ENCODE data around the gene TMEM167A.
A peak's percentile ranks its signal among the peaks of the same experiment; 100 is the strongest.

Gene TMEM167A

DNA sequence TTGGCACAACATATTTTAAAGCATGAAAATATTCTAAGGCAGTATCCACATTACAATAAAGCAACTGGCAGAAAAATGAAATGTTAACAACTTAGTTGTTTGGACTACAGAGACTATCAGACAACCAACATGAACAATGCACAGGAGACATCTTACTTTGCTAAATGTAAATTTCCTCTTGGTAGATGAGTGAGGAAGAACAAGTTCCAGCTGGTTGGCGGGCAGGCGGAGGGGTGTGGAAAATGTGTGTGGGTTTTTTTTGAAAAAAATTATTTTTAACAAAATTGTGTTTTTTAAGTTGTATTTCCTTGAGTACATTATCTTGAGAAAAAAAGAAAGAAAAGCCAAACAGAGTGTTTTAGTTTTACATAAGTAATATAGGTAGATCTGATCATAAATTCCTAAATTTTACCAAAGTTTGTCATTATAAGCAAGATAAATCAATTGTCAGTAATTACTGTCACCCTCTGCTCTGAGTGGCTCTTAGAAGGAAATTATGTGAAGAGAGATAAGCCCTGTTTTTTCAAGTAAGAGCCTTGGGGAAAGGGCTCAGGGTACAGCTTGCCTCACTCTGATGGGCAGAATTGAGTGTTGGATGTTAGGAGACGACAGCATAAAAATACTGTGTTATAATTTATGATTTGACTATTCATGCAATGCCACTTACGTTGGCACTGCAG lies 42.5 kb downstream of the TMEM167A start:
- DNase-seq = peak; percentile 8

DNA sequence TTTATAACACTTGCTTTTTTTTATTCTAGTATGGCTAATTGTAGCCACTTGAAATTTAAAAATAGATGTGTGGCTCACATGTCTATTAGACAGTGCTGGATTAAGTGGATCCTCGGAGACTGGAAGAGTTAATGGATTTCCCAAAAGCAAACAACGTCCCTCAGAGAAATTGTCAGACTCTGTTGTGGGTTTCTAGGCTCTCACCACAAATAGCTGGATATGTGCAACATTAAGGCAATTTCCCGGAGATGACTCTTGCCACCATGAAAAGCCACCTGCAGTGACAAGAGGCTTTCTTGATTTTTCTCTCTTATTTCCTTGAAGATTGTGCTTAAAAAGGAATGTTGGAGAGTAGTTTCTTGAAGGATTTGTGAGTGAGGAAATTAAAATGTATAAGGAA lies 43.2 kb downstream of the TMEM167A start:
- no peak for DNase-seq

DNA sequence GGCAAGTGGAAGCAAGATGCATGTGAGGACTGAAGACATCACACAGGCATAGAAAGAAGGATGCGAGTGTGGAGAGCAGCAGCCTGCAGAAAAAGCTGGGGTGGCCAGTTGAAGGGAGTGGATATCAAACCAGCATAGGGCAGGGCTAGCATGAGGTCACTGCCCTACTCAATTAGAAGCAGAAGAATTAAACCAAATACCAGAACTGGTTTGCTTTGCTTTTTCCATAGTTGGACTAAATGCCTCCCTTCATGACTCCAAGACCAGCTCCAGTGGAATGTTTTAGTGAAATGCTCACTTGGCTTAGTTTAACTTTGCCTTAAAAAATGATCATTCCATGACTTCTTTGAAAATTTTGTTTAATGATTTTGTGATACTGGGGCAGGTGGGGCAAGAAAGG lies 45.8 kb downstream of the TMEM167A start:
- no peak for DNase-seq

DNA sequence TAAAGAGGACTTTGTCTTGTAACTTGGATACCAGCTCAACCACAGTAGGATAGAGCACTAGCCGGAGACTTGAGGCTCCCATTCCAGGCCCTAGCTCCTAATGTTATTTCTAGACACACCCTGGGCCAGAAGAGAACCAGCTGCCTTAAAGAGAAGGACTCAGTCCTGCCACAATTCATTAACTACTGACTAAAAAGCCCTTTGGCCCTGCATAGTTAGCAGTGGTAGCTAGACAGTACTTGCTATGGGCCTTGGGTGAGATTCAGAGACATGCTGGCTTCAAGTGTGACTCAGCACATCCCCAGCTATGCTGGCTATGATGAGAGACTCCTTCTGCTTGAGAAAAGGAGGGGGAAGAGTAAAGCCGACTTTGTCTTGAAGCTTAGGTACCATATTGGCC lies 47.3 kb downstream of the TMEM167A start:
- DNase-seq = no peak

DNA sequence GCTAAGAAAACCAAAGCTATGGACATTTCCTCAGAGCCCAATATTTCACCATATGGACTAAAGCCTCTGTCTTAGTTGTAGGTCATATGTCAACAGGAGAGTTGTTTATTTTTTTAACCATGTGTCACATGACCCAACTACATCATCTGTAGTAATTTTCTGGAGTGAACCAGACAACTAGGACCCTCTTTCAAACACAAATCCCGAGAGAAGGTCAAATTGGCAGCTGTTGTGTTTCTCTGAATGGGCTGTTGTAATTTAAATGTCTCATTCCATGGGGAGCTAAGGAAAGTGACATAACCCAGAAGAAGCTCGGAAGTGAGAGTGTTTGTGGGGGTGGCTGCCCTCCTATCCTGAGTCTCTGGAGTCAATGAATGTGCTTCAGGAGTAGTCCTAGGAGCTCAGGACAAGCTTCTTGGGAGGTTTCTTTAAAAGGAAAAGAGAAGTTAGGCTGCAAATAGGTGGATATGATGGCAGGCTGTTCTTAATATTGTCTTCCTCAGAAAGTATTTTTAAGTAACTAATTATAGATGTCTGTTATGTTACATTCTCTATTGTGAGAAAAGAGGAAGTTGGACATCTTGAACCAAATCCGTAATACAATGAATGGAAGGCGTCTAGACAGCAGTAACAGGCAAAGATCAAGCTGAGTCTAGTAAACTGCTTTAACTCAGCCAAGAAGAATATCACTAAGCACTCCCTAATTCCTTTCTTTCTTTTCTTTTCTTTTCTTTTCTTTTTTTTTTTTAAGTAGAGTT lies 50.1 kb downstream of the TMEM167A start:
- DNase-seq = no peak

DNA sequence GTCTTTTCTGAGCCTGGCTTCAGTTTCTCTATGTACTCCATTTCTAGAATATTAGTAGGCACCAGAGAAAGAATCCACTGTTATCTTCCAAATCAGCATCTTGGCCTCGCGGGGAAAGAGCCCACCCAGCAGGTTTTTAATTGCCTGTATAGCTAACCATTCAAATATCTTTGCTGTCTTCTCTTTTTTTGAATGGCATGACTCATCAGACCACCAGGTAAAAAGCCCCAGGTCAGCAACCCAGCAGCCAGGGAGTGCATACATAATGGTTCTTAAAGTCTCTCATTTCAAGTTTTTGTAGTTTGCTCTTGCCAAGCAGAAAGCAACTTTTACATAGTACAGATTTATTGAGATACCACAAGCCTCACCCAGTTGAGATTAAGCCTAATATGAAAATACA lies 50.7 kb downstream of the TMEM167A start:
- no peak for DNase-seq

DNA sequence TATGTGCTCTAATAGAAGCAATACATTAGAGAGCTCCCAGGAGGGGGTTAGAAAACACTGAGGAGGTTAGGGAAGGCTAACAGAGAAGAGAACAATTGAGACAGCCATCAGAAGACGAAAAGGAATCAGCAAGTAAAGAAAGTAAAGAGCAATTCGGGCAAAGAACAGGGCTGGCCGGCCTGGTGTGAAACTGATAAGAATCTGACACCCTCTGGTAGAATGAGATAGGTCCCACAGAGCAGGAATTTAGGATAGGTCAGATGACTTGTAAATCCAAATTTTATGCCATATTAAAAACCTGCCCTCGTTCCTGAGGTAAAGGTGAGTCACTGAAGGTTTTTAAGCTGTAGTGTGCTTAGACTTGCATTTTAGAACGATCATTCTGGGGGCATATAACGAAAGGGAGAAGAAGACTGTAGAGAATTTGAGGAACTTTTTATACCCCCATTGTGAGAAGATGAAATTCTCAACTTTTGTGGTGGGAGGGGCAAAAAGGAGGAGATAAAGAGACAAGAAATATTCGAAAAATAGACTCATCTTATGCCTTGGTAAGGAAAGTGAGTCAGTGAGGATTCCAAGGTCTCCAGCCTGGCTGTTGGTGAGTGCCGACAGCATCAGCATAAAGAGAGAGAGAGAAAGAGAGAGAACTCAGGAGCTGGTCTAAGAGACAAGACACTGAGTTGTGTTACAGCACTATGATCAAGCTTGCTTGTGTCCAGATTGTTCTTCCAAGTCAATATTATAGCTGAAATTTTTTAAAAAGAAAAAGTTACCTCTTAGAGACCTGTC lies 51.3 kb downstream of the TMEM167A start:
- no peak for DNase-seq

DNA sequence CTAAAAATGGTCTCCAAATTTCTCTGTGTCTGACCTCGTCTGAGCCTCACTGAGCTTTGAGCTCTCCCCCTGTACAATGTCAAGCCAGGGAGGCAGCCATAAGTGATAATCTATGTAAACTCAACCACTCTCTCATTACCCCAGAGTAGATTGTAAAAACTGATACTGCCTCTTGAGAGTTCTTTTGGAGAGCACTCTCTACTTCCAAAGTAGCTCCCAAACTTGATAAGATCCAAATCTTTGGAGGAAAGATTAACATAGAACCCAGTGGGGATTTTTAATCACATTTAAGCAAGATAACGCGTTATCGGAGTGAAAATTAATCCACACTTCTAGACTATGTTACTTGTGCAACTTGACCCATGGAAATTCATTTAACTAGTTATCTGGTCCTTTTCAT lies 54.9 kb downstream of the TMEM167A start:
- DNase-seq = no peak

DNA sequence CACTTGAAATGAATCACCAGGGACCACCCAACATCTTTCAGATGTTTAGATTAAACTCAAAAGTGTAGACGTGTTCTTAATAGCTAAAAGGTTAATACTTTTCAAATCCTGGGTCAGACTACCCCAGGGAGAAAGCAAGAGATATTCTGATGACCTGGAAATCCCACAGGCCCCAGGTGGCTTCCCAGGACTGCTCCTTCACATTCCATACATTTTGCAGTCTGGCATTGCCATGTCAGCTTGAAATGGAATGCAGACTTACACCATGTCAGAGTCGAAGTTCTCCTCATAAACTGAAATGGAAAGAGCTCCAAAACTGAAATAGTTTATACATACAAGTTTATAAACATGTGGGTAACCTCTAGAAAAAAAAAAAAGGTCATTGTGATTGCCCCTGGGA lies 61.5 kb downstream of the TMEM167A start:
- no peak for DNase-seq

DNA sequence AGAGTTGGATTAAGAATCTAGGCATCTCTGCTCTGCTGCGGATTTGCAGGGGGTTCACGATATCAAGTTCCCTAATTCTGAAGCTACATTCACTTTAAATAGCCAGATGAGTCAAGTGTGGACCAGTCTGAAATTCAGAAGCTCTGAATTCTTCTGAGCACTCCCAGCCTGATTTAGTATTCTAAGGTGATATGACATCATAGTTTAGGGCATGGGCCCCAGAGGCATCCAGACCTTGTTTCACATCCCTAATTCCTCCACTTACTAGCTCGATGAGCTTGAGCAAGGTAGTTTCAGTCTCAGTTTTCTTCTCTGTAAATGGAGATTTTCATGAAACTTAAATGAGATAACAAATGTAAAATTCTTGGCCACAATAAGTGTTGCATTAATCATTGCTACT lies 65.2 kb downstream of the TMEM167A start:
- no peak for DNase-seq

DNA sequence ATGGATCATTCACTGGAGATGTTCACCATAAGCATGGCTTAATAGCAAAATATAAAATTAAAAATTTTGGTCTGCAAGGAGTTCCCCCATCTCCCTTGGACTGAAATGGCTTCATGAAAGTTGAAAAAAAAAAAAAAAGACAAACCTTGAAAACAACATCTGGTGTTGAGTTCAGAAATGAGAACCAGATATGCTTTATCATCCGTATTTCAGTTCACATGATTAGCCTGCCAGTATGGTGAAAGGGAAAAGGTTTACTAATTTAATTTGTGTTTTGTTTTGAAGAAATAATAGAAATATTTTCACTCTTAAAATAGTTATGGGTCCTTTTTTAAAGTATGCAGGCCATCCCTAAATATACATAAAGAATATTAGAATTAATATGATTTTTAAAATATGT lies 67.8 kb downstream of the TMEM167A start:
- DNase-seq = no peak

DNA sequence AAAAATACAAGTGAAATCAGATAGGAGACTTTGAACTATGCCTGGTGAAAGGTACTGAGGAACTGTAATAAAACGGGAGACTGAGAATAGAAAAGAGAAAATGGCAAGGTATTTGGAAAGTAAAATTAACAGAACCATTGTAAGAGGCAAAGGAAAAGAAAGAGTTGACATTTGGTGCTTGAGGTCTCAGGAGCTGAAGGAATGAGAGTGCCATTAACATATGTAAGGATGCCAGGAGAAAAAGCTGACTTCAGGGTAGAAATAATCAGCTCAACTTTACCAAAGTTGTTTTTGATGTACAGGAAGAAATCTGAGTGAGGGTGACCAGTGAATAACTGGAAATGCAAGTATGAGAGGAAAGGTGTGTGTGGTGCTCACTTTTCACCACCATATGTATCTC lies 69.4 kb downstream of the TMEM167A start:
- DNase-seq = no peak

DNA sequence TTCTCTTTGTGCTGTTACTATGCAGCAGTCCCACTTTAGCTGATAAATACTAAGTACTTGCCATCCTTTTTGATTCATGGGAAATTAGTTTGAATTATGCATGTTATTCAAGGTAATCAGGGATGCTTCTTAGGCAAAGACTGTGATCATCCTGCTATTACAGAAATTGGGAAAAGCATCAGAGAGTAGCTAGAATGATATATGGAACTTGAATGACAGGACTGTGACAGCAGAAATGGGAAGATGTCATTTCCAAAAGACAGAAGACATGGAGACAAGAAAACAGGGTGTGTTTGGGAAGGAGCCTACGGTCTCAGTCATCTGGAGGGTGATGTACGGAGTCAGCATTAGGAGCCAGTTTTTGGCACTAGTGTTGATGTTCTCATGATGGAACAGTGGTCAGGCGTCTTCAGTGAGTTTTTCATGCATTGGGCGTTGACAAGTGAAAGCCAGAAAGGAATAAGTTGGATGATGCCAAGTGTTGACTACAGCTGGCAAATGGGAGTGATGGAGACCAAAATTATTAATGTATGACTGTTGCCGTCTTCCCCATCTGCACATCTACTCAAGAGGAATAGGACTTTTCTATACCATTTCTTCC lies 70.4 kb downstream of the TMEM167A start:
- no peak for DNase-seq

DNA sequence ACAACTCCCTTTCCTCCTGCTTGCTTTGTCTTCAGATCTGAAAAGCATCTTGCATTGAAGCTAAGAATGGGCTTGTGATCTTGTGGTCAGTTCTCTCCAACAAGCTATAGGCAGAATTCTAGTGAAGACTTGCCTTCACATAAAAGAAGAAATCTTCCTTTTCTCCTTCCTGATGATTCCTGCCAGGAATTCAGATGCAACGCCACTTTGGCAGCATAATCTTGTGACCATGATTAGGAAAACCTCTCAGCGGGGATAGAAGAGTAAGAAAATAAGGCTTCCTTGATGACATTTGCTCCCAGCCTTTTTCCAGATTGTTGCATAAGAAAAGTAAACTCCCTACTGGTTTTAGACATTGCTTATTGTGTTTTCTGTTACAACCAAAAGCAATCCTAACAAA lies 73.4 kb downstream of the TMEM167A start:
- no peak for DNase-seq
